Measurements from ENCODE around the gene LYRM2. TPM values are rescaled to one million over a fixed set of nuclear protein-coding genes. Genes with fewer than 3 reads are reported as not detected.

The LYRM2 gene
- total and polyA plus RNA-seq, 2 of the 8 experiments (the other 6 are each of a cell fraction or from before 2014, with no cell fraction given) = 7.3 to 25.7 TPM

GRCh38 chr6:89623749-89624148 lies 14.8 kb downstream of the LYRM2 start:
- Histone ChIP-seq H2BK120ac (replicated peaks; ENCODE audit: low read depth, low read length) (no peak overlapping the region), H2BK12ac (ENCODE audit: low read depth, low read length) (no peak overlapping the region), H3K4me1 (replicated peaks in 1 of 4; ENCODE audit: control insufficient read depth in 3 of 4, insufficient read depth in 4 of 4, low read length in 3 of 4) (no peaks in the 10 kb centered on the region), H3K4me3 (ENCODE audit: extremely low read depth in 1 of 4, insufficient read depth in 2 of 4, low read depth in 3 of 4, low read length in 4 of 4) (no peak overlapping the region), H3K18ac (ENCODE audit: extremely low read depth, low read length) (no peak overlapping the region), H2AK5ac (ENCODE audit: low read depth, low read length) (no peak overlapping the region), H3K27ac (ENCODE audit: low read depth, low read length) (no peak overlapping the region), H3K23ac (ENCODE audit: insufficient read length) (no peak overlapping the region), H3K4me2 (ENCODE audit: insufficient read depth in 1 of 2, low read depth in 2 of 2, low read length in 2 of 2) (no peak overlapping the region), H4K20me1 (replicated peaks in 1 of 2; ENCODE audit: control insufficient read depth in 1 of 2, insufficient read depth in 2 of 2, low read length in 2 of 2) (no peaks in the 10 kb centered on the region), H3K36me3 (ENCODE audit: control insufficient read depth in 2 of 4, insufficient read depth in 4 of 4, low read length in 3 of 4) (no peaks in the 10 kb centered on the region; a peak in 2 of 8 replicates), H3K79me2 (ENCODE audit: control insufficient read depth in 1 of 2, insufficient read depth in 2 of 2, low read length in 2 of 2) (no peaks in the 10 kb centered on the region), H3K9ac (replicated peaks in 1 of 4; ENCODE audit: extremely low read depth in 1 of 4, low read depth in 3 of 4, low read length in 3 of 4) (no peak overlapping the region), H3K23me2 (ENCODE audit: low read depth, low read length) (no peaks in the 10 kb centered on the region), H4K91ac (replicated peaks; ENCODE audit: insufficient read length, low read length) (no peak overlapping the region), H2AFZ (ENCODE audit: low read length) (no peak overlapping the region), H4K8ac (ENCODE audit: extremely low read depth, insufficient read depth, low read length) (no peak overlapping the region), H2BK5ac (ENCODE audit: low read depth, low read length) (no peak overlapping the region), H2BK20ac (ENCODE audit: low read length) (no peak overlapping the region), H3K27me3 (replicated peaks in 1 of 4; ENCODE audit: control insufficient read depth in 3 of 4, extremely low read depth in 1 of 4, insufficient read depth in 3 of 4, low read length in 3 of 4) (no peaks in the 10 kb centered on the region), H3K4ac (replicated peaks; ENCODE audit: insufficient read length, low read depth, low read length) (no peak overlapping the region), H3K9me3 (ENCODE audit: insufficient read depth in 2 of 2, low read depth in 1 of 2, low read length in 1 of 2) (no peaks in the 10 kb centered on the region), H2BK15ac (ENCODE audit: low read length) (no peak overlapping the region), H3K79me1 (ENCODE audit: low read depth, low read length) (no peaks in the 10 kb centered on the region), H4K5ac (ENCODE audit: insufficient read length, low read depth, low read length) (no peak overlapping the region), H3K14ac (ENCODE audit: insufficient read length) (no peak overlapping the region), H3K56ac (replicated peaks; ENCODE audit: insufficient read length, low read depth, low read length) (no peak overlapping the region)
- TF ChIP-seq HDAC2 (IDR thresholded peaks at IDR 0.05; ENCODE audit: borderline replicate concordance in 1 of 2, low read depth in 2 of 2, low read length in 2 of 2) (no peak), POLR2AphosphoS5 (IDR thresholded peaks at IDR 0.05; ENCODE audit: low read depth, low read length) (no peak), RAD21 (IDR thresholded peaks at IDR 0.05 in 1 of 2, conservative IDR thresholded peaks at IDR 0.05 in 1 of 2; ENCODE audit: low read depth in 2 of 2, low read length in 2 of 2) (peak; percentile 17; a peak in 2 of 4 replicates), SIX5 (IDR thresholded peaks at IDR 0.05; ENCODE audit: low read depth, low read length) (no peak), EZH2 (IDR thresholded peaks at IDR 0.05; ENCODE audit: low read depth, low read length, severe bottlenecking) (no peak), MAFK (IDR thresholded peaks at IDR 0.05; ENCODE audit: low read depth, low read length) (no peak)
- WGBS, 2 experiments (ENCODE audit: extremely low coverage in 1 of 2, insufficient coverage in 1 of 2, insufficient read length in 1 of 2, insufficient replicate concordance in 2 of 2, low coverage in 1 of 2, low lambda C conversion rate in 2 of 2, missing lambda C conversion rate in 1 of 2) = 99% methylated on average over 8 of the region's 8 CpGs; no CpG with 5 or more reads in 1 of the 2 experiments
- ChIA-PET CTCF (ENCODE audit: partially characterized antibody) (interaction anchor here (0.6 to 1.5 kb wide), 10 partner anchors 11 to 316 kb away, joined by 3 to 8 read pairs (median 4); no protein-coding TSS in a partner anchor), POLR2A (ENCODE audit: partially characterized antibody) (interaction anchor here (1.0 kb wide), 1 partner anchor 271 kb away, joined by 4 read pairs; the partner anchor contains the start of gene UBE2J1)
- no peak for FAIRE-seq
- DNase-seq (ENCODE audit: low read depth in 1 of 2, low spot score in 2 of 2) = no peak
